NCI-H460 (cell line): Measurements from ENCODE around the gene CCDC89. TPM values are rescaled to one million over a fixed set of nuclear protein-coding genes. Genes with fewer than 3 reads are reported as not detected.
"Not testable (repeated sequence)": the region's sequence is repeated elsewhere in the genome, so short reads cannot be mapped to it uniquely, and the experiment has no call there.

Experiments
- DNase-seq: peaks from one replicate; pipeline ENCODE4 v3.0.0-alpha.2; 2016; ENCODE audit warnings: low read depth; ENCODE audit errors: extremely low read depth
- total RNA-seq: library from RNA; depleted of rRNA; stranded (reverse); fragments of >200 nt; shearing (Covaris generic); gene quantifications from 2 replicates; pipeline ENCODE4 v1.2.3, GENCODE V29; 2014; rRNA removed

CCDC89 gene
- total RNA-seq, 1 experiment from 2014 or later = not detected

DNA sequence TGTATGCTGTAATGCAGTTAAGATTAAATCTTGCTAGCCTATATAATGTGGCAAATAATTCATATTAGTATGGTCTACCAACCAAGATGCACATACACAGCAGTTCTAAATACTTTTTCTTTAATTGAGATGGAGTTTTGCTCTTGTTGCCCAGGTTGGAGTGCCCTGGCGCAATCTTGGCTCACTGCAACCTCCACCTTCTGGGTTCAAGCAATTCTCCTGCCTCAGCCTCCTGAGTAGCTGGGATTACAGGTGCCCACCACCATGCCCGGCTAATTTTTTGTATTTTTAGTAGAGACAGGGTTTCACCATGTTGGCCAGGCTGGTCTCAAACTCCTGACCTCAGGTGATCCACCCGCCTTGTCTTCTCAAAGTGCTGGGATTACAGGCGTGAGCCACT lies 31.7 kb downstream of the CCDC89 start:
- not testable (repeated sequence) for DNase-seq

DNA sequence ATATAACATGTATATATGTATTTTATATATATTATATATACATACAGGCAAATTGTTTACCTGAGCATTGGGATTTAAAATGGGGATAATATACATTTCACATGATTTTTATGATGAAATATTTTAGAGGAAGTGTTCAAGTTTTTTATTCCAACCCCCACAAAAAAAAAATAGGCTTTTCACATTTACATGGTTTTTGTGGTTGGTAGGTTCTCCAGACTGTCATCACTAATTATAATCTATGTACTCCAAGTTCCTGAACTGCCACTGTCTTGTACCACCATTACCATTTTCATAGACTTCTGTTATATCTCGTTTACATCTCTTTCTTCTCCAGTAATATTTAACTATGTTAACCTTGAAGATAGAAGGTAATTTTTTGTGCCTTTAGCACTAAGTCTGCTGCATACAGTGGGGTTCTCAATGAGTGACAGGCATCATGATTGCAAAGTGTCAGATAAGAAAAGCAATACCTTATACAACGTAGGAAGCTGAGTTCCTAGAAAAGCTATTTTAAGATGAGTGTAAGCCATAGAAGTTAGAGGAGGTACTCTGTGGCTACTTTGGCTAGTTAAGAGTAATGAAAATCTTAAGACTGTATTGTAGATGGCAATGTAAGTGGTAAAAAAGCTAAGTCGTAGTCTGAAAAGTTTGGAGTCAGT lies 33.1 kb downstream of the CCDC89 start:
- DNase-seq = no peak

DNA sequence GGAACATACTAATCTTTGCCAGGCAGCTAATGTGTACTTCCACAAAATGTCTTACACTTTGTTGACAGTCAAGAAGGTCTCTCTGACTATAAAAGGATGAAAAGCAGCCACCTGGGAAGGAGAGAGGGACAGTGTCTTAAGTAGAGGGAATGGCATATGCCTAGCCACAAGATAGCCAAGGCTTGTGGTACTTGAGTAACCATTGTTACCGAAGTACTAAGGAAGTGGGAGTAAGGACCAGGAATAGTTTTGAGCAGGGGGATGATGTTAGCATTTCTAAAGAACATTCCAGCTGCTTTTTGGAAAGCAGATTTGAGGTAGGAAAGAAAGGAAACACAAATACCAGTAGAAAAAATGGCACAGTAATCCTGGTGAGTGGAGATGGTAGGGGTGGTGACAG lies 34.9 kb downstream of the CCDC89 start:
- no peak for DNase-seq

DNA sequence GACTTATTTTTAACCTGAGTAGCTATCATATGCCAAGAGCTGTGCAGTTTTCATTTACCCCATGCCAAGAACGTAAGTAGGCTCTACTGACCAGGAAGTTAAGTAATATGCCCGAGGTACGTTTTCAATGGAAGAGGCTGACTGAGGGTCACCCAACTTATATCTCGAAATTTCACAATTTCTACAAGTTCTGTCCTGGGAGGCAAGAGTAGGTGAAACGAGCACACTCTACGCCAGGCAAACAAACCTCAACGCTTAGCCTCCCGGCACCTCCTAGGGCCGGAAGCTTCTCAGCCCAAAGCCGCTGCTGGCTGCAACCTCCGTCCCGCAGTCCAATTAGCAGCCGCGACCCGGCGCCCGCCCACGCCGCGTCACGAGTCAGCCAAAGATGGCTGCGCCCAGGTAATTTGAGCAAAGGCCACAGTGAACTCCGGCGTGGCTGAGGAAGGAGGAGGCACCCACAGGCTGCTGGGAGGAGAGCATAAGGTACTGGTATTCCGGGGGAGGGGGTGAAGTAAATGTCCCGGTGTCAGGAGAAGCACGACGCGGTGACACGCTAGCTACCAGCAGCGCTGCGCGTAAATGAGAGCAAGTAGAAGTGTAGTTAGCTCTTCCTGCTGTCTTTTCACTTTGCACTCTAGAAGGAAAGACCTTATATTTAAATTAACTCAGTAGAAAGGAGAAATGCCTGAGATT lies 38.2 kb downstream of the CCDC89 start, which contains the start of gene TMEM126A:
Gene TMEM126A, plus strand, starts transcription at position 364 of the 696 bp plus-strand sequence. CDS start 2,289 bp downstream, outside the sequence.
- DNase-seq = peak; percentile 73

DNA sequence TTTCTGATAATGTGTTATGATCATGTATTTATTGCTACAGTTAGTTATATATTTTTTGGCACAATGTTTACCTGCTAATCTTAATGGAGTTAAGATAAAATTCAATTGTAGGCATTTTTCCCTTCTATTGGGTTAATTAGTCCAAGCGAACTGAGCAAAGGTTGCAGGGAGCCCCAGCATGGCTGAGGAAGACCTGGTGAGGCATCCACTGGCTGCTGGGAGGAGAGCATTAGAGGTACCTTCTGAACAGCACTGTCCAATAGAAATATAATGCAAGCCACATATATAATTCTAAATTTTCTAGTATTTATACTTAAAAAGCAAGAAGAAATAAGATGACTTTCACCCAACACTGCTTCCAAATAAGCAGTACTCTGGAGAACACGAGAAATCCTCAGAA lies 38.9 kb downstream of the CCDC89 start:
- no peak for DNase-seq

DNA sequence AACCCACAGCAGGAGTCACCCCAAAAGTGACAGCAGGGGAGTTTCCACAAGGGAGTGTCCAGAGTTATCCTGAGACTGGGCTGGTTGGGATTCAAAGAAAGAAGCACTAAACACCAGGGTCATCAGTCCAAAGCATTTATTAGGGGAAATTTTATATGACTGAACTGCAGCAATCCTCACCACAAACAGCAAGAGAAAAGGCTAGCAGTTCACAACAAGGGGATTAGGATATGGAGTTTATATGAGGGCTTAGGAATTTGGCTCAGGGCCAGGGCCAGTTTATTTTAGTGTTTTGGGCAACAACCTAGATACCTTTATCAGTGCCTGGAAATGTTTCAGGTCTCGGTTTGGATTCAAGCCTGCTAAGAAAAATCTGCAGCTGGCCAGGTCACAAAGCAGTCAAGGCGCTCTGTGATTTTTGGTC lies 42.8 kb downstream of the CCDC89 start:
- DNase-seq = no peak

DNA sequence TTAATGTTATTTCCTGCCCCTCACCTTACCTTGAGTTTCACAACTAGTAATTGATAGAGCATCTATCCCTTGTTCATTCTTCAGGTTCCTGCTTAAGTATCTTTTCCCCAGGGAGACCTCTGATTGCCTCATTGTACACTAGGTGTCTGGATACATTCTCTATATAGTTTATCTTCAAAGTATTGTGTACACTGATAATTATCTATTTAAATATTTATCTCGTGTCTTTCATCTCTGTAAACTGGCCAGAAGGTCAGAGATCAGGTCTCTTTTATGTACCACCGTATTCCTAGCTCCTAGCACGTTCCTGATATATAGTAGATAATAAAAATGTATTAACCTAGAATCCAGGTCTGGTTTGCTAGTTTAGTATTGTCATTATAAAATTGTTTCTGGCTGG lies 51.2 kb downstream of the CCDC89 start:
- DNase-seq = no peak

Other genes with a start within 250 kb of the CCDC89 start
- gene DLG2, start 58.9 kb downstream of the CCDC89 start, total RNA-seq = 103 and 115 TPM in 2 replicates
- 64.2 and 65.0 TPM in 2 replicates for gene TMEM126B, start 57.6 kb downstream of the CCDC89 start, total RNA-seq
- gene TMEM126A, start 38.2 kb downstream of the CCDC89 start, total RNA-seq = 68.5 and 78.3 TPM in 2 replicates
- gene CREBZF, start 21.1 kb downstream of the CCDC89 start, total RNA-seq = 48.1 and 52.0 TPM in 2 replicates
- gene SYTL2, start 124.9 kb upstream of the CCDC89 start, total RNA-seq = 36.4 and 39.2 TPM in 2 replicates
- gene CCDC83, start 169.2 kb upstream of the CCDC89 start, total RNA-seq = not detected in 2 replicates